ENCODE measurements around the gene ZNF700.
A peak's percentile ranks its signal among the peaks of the same experiment; 100 is the strongest.
"Not testable (repeated sequence)": the region's sequence is repeated elsewhere in the genome, so short reads cannot be mapped to it uniquely, and the experiment has no call there.

The ZNF700 gene

GRCh38 chr19:11921852-11922495 lies 2.9 kb upstream of the ZNF700 start:
- peaks cover 7% of the 10 kb centered on the region for H3K27me3 Mint-ChIP-seq
- H3K4me3 Mint-ChIP-seq: no peak overlapping the region
- DNase-seq (no peak), ATAC-seq (no peak)
- peaks cover 36% of the 10 kb centered on the region for H3K4me1 Mint-ChIP-seq
- peaks cover 5 to 15% of the 10 kb centered on the region in 2 donors for H3K9me3 Mint-ChIP-seq
- H3K27ac Mint-ChIP-seq: no peak overlapping the region

GRCh38 chr19:11925651-11926187 lies 812 bp downstream of the ZNF700 start:
- H3K27ac Mint-ChIP-seq: peak overlapping the region; percentile 49 to 99
- H3K4me1 Mint-ChIP-seq: peaks cover 38% of the 10 kb centered on the region
- not testable (repeated sequence) for ATAC-seq, DNase-seq, H3K27me3 Mint-ChIP-seq, H3K9me3 Mint-ChIP-seq
- peak overlapping the region; percentile 85 to 99 for H3K4me3 Mint-ChIP-seq

GRCh38 chr19:11927227-11927626 lies 2.3 kb downstream of the ZNF700 start:
- H3K27ac Mint-ChIP-seq: no peak overlapping the region
- peaks cover 7% of the 10 kb centered on the region for H3K27me3 Mint-ChIP-seq
- no peak for ATAC-seq
- DNase-seq: no peak
- H3K9me3 Mint-ChIP-seq: peaks cover 0 to 13% of the 10 kb centered on the region in 2 donors
- H3K4me1 Mint-ChIP-seq: peaks cover 38% of the 10 kb centered on the region
- no peak overlapping the region for H3K4me3 Mint-ChIP-seq

GRCh38 chr19:11931051-11931450 lies 6.1 kb downstream of the ZNF700 start:
- Mint-ChIP-seq H3K27me3 (no peaks in the 10 kb centered on the region), H3K4me3 (no peak overlapping the region), H3K9me3 (peaks cover under 1 to 13% of the 10 kb centered on the region in 2 donors), H3K4me1 (peaks cover 11% of the 10 kb centered on the region), H3K27ac (peak overlapping the region in 1 of 2 donors; percentile 38)
- no peak for ATAC-seq
- DNase-seq: no peak

- Mint-ChIP-seq H3K4me3 (no peak overlapping the region), H3K9me3 (peaks cover 6 to 17% of the 10 kb centered on the region in 2 donors)
- no peak for DNase-seq
These were observed 6.6 kb downstream of the ZNF700 start for GRCh38 chr19:11931513-11931912.

GRCh38 chr19:11935829-11936228 lies 10.9 kb downstream of the ZNF700 start:
- not testable (repeated sequence) for ATAC-seq, H3K4me1 Mint-ChIP-seq, H3K4me3 Mint-ChIP-seq, DNase-seq, H3K27me3 Mint-ChIP-seq, H3K27ac Mint-ChIP-seq
- H3K9me3 Mint-ChIP-seq: peaks cover 16 to 22% of the 10 kb centered on the region in 2 donors

More at GRCh38 chr19:11931513-11931912, 6.6 kb downstream of the ZNF700 start:
- H3K27ac Mint-ChIP-seq: peak overlapping the region in 1 of 2 donors; percentile 33
- ATAC-seq: no peak
- H3K27me3 Mint-ChIP-seq: no peaks in the 10 kb centered on the region
- peaks cover 7% of the 10 kb centered on the region for H3K4me1 Mint-ChIP-seq

GRCh38 chr19:11938383-11938782 lies 13.5 kb downstream of the ZNF700 start:
- H3K27me3 Mint-ChIP-seq, H3K4me3 Mint-ChIP-seq, DNase-seq, H3K27ac Mint-ChIP-seq, H3K4me1 Mint-ChIP-seq, ATAC-seq: not testable (repeated sequence)
- H3K9me3 Mint-ChIP-seq: peaks cover 24 to 38% of the 10 kb centered on the region in 2 donors

GRCh38 chr19:11941361-11941887 lies 16.5 kb downstream of the ZNF700 start:
- H3K9me3 Mint-ChIP-seq: peaks cover 43 to 64% of the 10 kb centered on the region in 2 donors
- ATAC-seq, H3K27me3 Mint-ChIP-seq, H3K4me3 Mint-ChIP-seq, DNase-seq, H3K4me1 Mint-ChIP-seq, H3K27ac Mint-ChIP-seq: not testable (repeated sequence)

- no peak for DNase-seq
- Mint-ChIP-seq H3K9me3 (peaks cover 44 to 66% of the 10 kb centered on the region in 2 donors), H3K4me3 (no peak overlapping the region), H3K27ac (peak overlapping the region in 1 of 2 donors; percentile 19), H3K27me3 (no peaks in the 10 kb centered on the region), H3K4me1 (no peaks in the 10 kb centered on the region)
- ATAC-seq: no peak
These were observed 17.3 kb downstream of the ZNF700 start for GRCh38 chr19:11942008-11942842.

- peaks cover 44 to 68% of the 10 kb centered on the region in 2 donors for H3K9me3 Mint-ChIP-seq
These were observed 17.9 kb downstream of the ZNF700 start for GRCh38 chr19:11942843-11943108.

GRCh38 chr19:11944656-11945055 lies 19.7 kb downstream of the ZNF700 start:
- H3K27ac Mint-ChIP-seq: no peak overlapping the region
- DNase-seq (no peak), ATAC-seq (no peak)
- H3K9me3 Mint-ChIP-seq: peaks cover 59 to 83% of the 10 kb centered on the region in 2 donors
- no peaks in the 10 kb centered on the region for H3K27me3 Mint-ChIP-seq
- H3K4me3 Mint-ChIP-seq: no peak overlapping the region
- no peaks in the 10 kb centered on the region for H3K4me1 Mint-ChIP-seq

More at GRCh38 chr19:11942843-11943108, 17.9 kb downstream of the ZNF700 start:
- no peak for ATAC-seq
- Mint-ChIP-seq H3K27ac (no peak overlapping the region), H3K4me1 (no peaks in the 10 kb centered on the region), H3K4me3 (no peak overlapping the region), H3K27me3 (no peaks in the 10 kb centered on the region)
- DNase-seq: no peak

- DNase-seq: no peak
- no peak for ATAC-seq
- Mint-ChIP-seq H3K4me3 (no peak overlapping the region), H3K27me3 (no peaks in the 10 kb centered on the region), H3K27ac (no peak overlapping the region), H3K9me3 (peaks cover 57 to 80% of the 10 kb centered on the region in 2 donors), H3K4me1 (no peaks in the 10 kb centered on the region)
These were observed 23.7 kb downstream of the ZNF700 start for GRCh38 chr19:11948646-11949045.

- H3K27ac Mint-ChIP-seq: peak overlapping the region in 1 of 2 donors; percentile 19
- ATAC-seq: no peak
- no peaks in the 10 kb centered on the region for H3K4me1 Mint-ChIP-seq
- H3K27me3 Mint-ChIP-seq: no peaks in the 10 kb centered on the region
- no peak overlapping the region for H3K4me3 Mint-ChIP-seq
- H3K9me3 Mint-ChIP-seq: peaks cover 53 to 80% of the 10 kb centered on the region in 2 donors
- peak in 1 of 2 donors; percentile 10 for DNase-seq
These were observed 24.3 kb downstream of the ZNF700 start for GRCh38 chr19:11949201-11949600.

GRCh38 chr19:11949614-11950080 lies 24.7 kb downstream of the ZNF700 start:
- H3K27me3 Mint-ChIP-seq, ATAC-seq, H3K4me1 Mint-ChIP-seq, H3K4me3 Mint-ChIP-seq, DNase-seq: not testable (repeated sequence)
- Mint-ChIP-seq H3K27ac (peak overlapping the region in 1 of 2 donors; percentile 94), H3K9me3 (peaks cover 50 to 76% of the 10 kb centered on the region in 2 donors)

- no peak for DNase-seq
These were observed 25.4 kb downstream of the ZNF700 start for GRCh38 chr19:11950312-11950711.

More at GRCh38 chr19:11950312-11950711, 25.4 kb downstream of the ZNF700 start:
- Mint-ChIP-seq H3K9me3 (peaks cover 43 to 73% of the 10 kb centered on the region in 2 donors), H3K27ac (no peak overlapping the region), H3K27me3 (no peaks in the 10 kb centered on the region), H3K4me1 (no peaks in the 10 kb centered on the region), H3K4me3 (no peak overlapping the region)
- no peak for ATAC-seq

Measured in stimulated activated naive CD8-positive, alpha-beta T cell treated with anti-CD3 and anti-CD28 coated beads, Interleukin-15, amount 100 ng/mL, for 72 hours (primary cell).